ENCODE results near the gene ANKRD13B. TPM values are rescaled to one million over a fixed set of nuclear protein-coding genes. Genes with fewer than 3 reads are reported as not detected.

Gene ANKRD13B
- total RNA-seq, 1 experiment from 2014 or later: 45.5 TPM

GRCh38 chr17:29619251-29619650 lies 26.3 kb downstream of the ANKRD13B start (continued):
- TF ChIP-seq TEAD4 (CRISPR knock-in tag; IDR thresholded peaks at IDR 0.05) (no peak), GTF2I (CRISPR knock-in tag; conservative IDR thresholded peaks at IDR 0.05) (no peak), PRRX2 (CRISPR knock-in tag; IDR thresholded peaks at IDR 0.05) (no peak), ZNF671 (CRISPR knock-in tag; IDR thresholded peaks at IDR 0.05) (no peak), TP53 (CRISPR knock-in tag; IDR thresholded peaks at IDR 0.05) (no peak), FOXP1 (CRISPR knock-in tag; IDR thresholded peaks at IDR 0.05; ENCODE audit: borderline replicate concordance) (no peak), MAX (CRISPR knock-in tag; IDR thresholded peaks at IDR 0.05) (no peak), ZNF396 (CRISPR knock-in tag; IDR thresholded peaks at IDR 0.05; ENCODE audit: borderline replicate concordance) (no peak), STAT6 (CRISPR knock-in tag; conservative IDR thresholded peaks at IDR 0.05; ENCODE audit: low read depth) (no peak), ZNF317 (CRISPR knock-in tag; IDR thresholded peaks at IDR 0.05; ENCODE audit: borderline replicate concordance, low read depth) (no peak), SP1 (CRISPR knock-in tag; conservative IDR thresholded peaks at IDR 0.05) (no peak), ZNF138 (CRISPR knock-in tag; conservative IDR thresholded peaks at IDR 0.05) (no peak), GRHL2 (CRISPR knock-in tag; IDR thresholded peaks at IDR 0.05; ENCODE audit: insufficient replicate concordance, severe bottlenecking) (no peak), CTCF (IDR thresholded peaks at IDR 0.05) (no peak), ZNF219 (CRISPR knock-in tag; IDR thresholded peaks at IDR 0.05; ENCODE audit: borderline replicate concordance) (no peak)

- CTCF ChIA-PET: interaction anchor here (1.0 to 9.2 kb wide), 4 partner anchors 19 to 310 kb away, joined by 3 to 272 read pairs (median 46); partner anchors contain the start of genes ANKRD13B and SSH2
- no peak for ATAC-seq
These were observed 27.3 kb downstream of the ANKRD13B start for GRCh38 chr17:29620271-29620670.

More at GRCh38 chr17:29620271-29620670, 27.3 kb downstream of the ANKRD13B start:
- peak; percentile 47 for DNase-seq (ENCODE audit: low spot score)
- TF ChIP-seq TEAD1 (CRISPR knock-in tag; IDR thresholded peaks at IDR 0.05) (no peak), ESRRA (CRISPR knock-in tag; IDR thresholded peaks at IDR 0.05; ENCODE audit: borderline replicate concordance) (0 out of 2 replicates have a peak, but pooled peaks have one; percentile 37), ERG (CRISPR knock-in tag; IDR thresholded peaks at IDR 0.05) (no peak)
- Mint-ChIP-seq H3K4me3 (no peak overlapping the region), H3K27ac (no peak overlapping the region), H3K36me3 (no peaks in the 10 kb centered on the region), H3K9me3 (no peaks in the 10 kb centered on the region), H3K4me1 (peaks cover 56% of the 10 kb centered on the region), H3K27me3 (ENCODE audit: low read depth) (peaks cover 88% of the 10 kb centered on the region)
- POLR2A ChIA-PET: no interaction called here

Measured in WTC11 (cell line).